HepG2 (cell line): ENCODE results near the gene SRCAP. TPM values are rescaled to one million over a fixed set of nuclear protein-coding genes. Genes with fewer than 3 reads are reported as not detected.

Source experiments
- ATAC-seq: fragments of 200-7000 bp; cut with Tn5 transposase; 3 replicates; pipeline ENCODE4 v1.9.1; 2020; ENCODE audit warnings: mild to moderate bottlenecking, moderate library complexity
- BruUV-seq: library from RNA; stranded (reverse); fragments of 400-500 nt; replicated peaks from 2 replicates; lab custom pipeline; 2021; lab: Mats Ljungman, UMichigan
- CTCF ChIA-PET: fragments of 300-600 bp; formaldehyde crosslinking; extraction: SDS; loops from one replicate; lab custom pipeline; 2021; ENCODE audit warnings: low total read pairs, inconsistent platforms, low intra/inter-chr PET ratio; lab: Yijun Ruan, JAX
- POLR2A ChIA-PET: fragments of 350-600 bp; sonication (Branson Sonifier 250); formaldehyde crosslinking; loops from one replicate; lab custom pipeline; 2020; ENCODE audit warnings: antibody characterized with exemption, inconsistent platforms; lab: Yijun Ruan, JAX
- DNase-seq: peaks from one replicate; pipeline ENCODE4 v3.0.0-alpha.2; 2015; ENCODE audit warnings: low spot score
- FAIRE-seq: peaks from 3 replicates; lab custom pipeline; 2011; peaks lifted over from hg19 to GRCh38; lab: Jason Lieb, UNC
- H2AFZ ChIP-seq: one replicate; pipeline ENCODE4 v1.6.1; 2011; ENCODE audit warnings: low read length, inconsistent platforms
- H3K27ac ChIP-seq: fragments of 300-600 bp; 3 replicates; pipeline ENCODE4 v1.8.0; 2011; ENCODE audit warnings: mixed run types, mild to moderate bottlenecking, mixed read lengths, low read length, inconsistent platforms; ENCODE audit not compliant: insufficient read depth; ENCODE audit errors: extremely low read length
- H3K27me3 ChIP-seq, 2 experiments: fragments of 200-600 bp in 1 of 2; 2 replicates in 1 of 2; 3 replicates in 1 of 2; pipeline versions ENCODE4 v1.6.0 to v1.8.0; 2011; ENCODE audit warnings: low read length in 2 of 2, mild to moderate bottlenecking in 2 of 2, moderate library complexity in 2 of 2, inconsistent platforms in 1 of 2; ENCODE audit not compliant: insufficient read depth in 2 of 2, control insufficient read depth in 1 of 2
- H3K36me3 ChIP-seq, 2 experiments: fragments of 200-600 bp in 1 of 2; replicated peaks in 1 of 2; 2 replicates in 1 of 2; 3 replicates in 1 of 2; pipeline versions ENCODE4 v1.5.1 to v1.8.0; 2011; ENCODE audit warnings: low read length in 2 of 2, inconsistent platforms in 1 of 2; ENCODE audit not compliant: insufficient read depth in 2 of 2, control insufficient read depth in 1 of 2
- H3K4me1 ChIP-seq: 2 replicates; pipeline ENCODE4 v1.5.1; 2012; ENCODE audit warnings: low read length, inconsistent platforms; ENCODE audit not compliant: insufficient read depth
- H3K4me2 ChIP-seq: 2 replicates; pipeline ENCODE4 v1.6.0; 2011; ENCODE audit warnings: low read depth, low read length, inconsistent platforms
- H3K4me3 ChIP-seq, 3 experiments: fragments of 200-600 bp in 1 of 3; sonication (generic), shearing (Covaris generic) in 1 of 3; replicated peaks in 1 of 3; 2 replicates each; pipeline ENCODE4 v1.5.1; 2011 to 2016; ENCODE audit warnings: low read length in 3 of 3, inconsistent platforms in 2 of 3, low read depth in 2 of 3, mild to moderate bottlenecking in 2 of 3, control low read depth in 1 of 3, mixed read lengths in 1 of 3; ENCODE audit not compliant: insufficient read depth in 1 of 3
- H3K79me2 ChIP-seq: one replicate; pipeline ENCODE4 v1.6.1; 2011; ENCODE audit warnings: low read length, inconsistent platforms; ENCODE audit not compliant: insufficient read depth
- H3K9ac ChIP-seq: 2 replicates; pipeline ENCODE4 v1.6.0; 2011; ENCODE audit warnings: mild to moderate bottlenecking, low read depth, low read length, inconsistent platforms; ENCODE audit not compliant: insufficient read depth
- H3K9me3 ChIP-seq: 2 replicates; pipeline ENCODE4 v1.5.1; 2012; ENCODE audit warnings: mild to moderate bottlenecking, low read length
- H4K20me1 ChIP-seq: 2 replicates; pipeline ENCODE4 v1.6.0; 2011; ENCODE audit warnings: inconsistent platforms, mild to moderate bottlenecking, low read length, moderate library complexity; ENCODE audit not compliant: insufficient read depth
- AGO1 ChIP-seq: fragments of 200-400 bp; formaldehyde crosslinking; IDR thresholded peaks from 2 replicates; pipeline ENCODE4 v1.6.1; 2017; ENCODE audit warnings: mild to moderate bottlenecking, low read depth, low read length, moderate library complexity; ENCODE audit not compliant: poor library complexity, severe bottlenecking
- AGO2 ChIP-seq: fragments of 200-400 bp; formaldehyde crosslinking; optimal IDR thresholded peaks from 2 replicates; pipeline ENCODE3; 2017; ENCODE audit warnings: mild to moderate bottlenecking, low read depth, low read length, moderate library complexity
- ETS1 ChIP-seq: sonication (generic); formaldehyde crosslinking; IDR thresholded peaks from 2 replicates; pipeline ENCODE4 v1.4.0; 2020; ENCODE audit warnings: missing genetic modification reagents
- GABPB1 ChIP-seq: IDR thresholded peaks from 2 replicates; pipeline ENCODE4 v1.6.1; 2016; ENCODE audit warnings: mild to moderate bottlenecking, missing genetic modification reagents, moderate library complexity, missing compliant biosample characterization
- KLF6 ChIP-seq: IDR thresholded peaks from 2 replicates; pipeline ENCODE4 v1.8.0; 2016; ENCODE audit warnings: missing biosample characterization, missing genetic modification reagents
- SALL1 ChIP-seq: sonication (generic); formaldehyde crosslinking; IDR thresholded peaks from 2 replicates; pipeline ENCODE4 v1.8.0; 2022; ENCODE audit warnings: mild to moderate bottlenecking, missing genetic modification reagents
- ZBTB42 ChIP-seq: sonication (generic); formaldehyde crosslinking; IDR thresholded peaks from 2 replicates; pipeline ENCODE4 v1.5.0; 2020; ENCODE audit warnings: mild to moderate bottlenecking, missing genetic modification reagents
- ZNF143 ChIP-seq: sonication (generic); formaldehyde crosslinking; IDR thresholded peaks from 2 replicates; pipeline ENCODE4 v1.4.0; 2020; ENCODE audit warnings: missing genetic modification reagents
- ZNF619 ChIP-seq: sonication (generic); formaldehyde crosslinking; IDR thresholded peaks from 2 replicates; pipeline ENCODE4 v1.4.0; 2020; ENCODE audit warnings: mild to moderate bottlenecking, missing genetic modification reagents
- ZNF780A ChIP-seq: sonication (generic); formaldehyde crosslinking; IDR thresholded peaks from 2 replicates; pipeline ENCODE4 v1.8.0; 2022; ENCODE audit warnings: mild to moderate bottlenecking, missing genetic modification reagents, moderate library complexity
- ZNF782 ChIP-seq: sonication (generic); formaldehyde crosslinking; IDR thresholded peaks from 2 replicates; pipeline ENCODE4 v1.4.0; 2020; ENCODE audit warnings: missing genetic modification reagents, mild to moderate bottlenecking, borderline replicate concordance
- WGBS: methylation state at CpG from one replicate; pipeline ENCODE4 v1.1.6; 2017; ENCODE audit warnings: low lambda C conversion rate; 5-methylcytosine and 5-hydroxymethylcytosine counted together
- in situ Hi-C: cut with HindIII; loops from 2 replicates; pipeline ENCODE4 v1.10.0; 2017; ENCODE audit warnings: low pct_unique_long_range_greater_than_20kb; ENCODE audit not compliant: extremely low pct_ligation_motif_present
- intact Hi-C: fragments of 100-400 bp; cut with micrococcal nuclease; formaldehyde crosslinking; loops from one replicate; pipeline ENCODE4 v1.10.0; 2022; ENCODE audit not compliant: unreplicated experiment
- polyA plus RNA-seq, 8 experiments: library from polyadenylated mRNA; depleted of rRNA in 3 of 8; stranded (reverse) in 7 of 8; unstranded in 1 of 8; fragments of >200 nt; fragmentation: Illumina TruSeq in 4 of 8; extraction: Trizol in 4 of 8; gene quantifications; 2 replicates each; pipeline versions ENCODE4 v1.2.1 to v1.2.3, GENCODE V29; 2011 to 2016; ENCODE audit warnings: low read depth in 4 of 8, missing spikeins in 1 of 8, mixed read lengths in 1 of 8; ENCODE audit not compliant: insufficient read depth in 1 of 8
- total RNA-seq, 5 experiments: library from RNA; depleted of rRNA; stranded (reverse); fragments of >200 nt; fragmentation: Illumina TruSeq; extraction: Trizol; gene quantifications; 2 replicates each; pipeline ENCODE4 v1.2.3, GENCODE V29; 2016; ENCODE audit warnings: low read depth in 1 of 5
- TF ChIP-seq, protein P1 (sequence below): sonication (generic); formaldehyde crosslinking; IDR thresholded peaks from 2 replicates; pipeline ENCODE4 v1.5.1; 2020; ENCODE audit warnings: mild to moderate bottlenecking, missing genetic modification reagents, moderate library complexity

The SRCAP gene
- total and polyA plus RNA-seq, 2 of the 13 experiments (the other 11 are each of a cell fraction or from before 2014, with no cell fraction given): 4.9 to 9.0 TPM

GRCh38 chr16:30699615-30700099 is 686 bp downstream of the SRCAP start (continued):
- 0 out of 2 replicates have a peak, but pooled peaks have one; percentile 40 for TF ChIP-seq ETS1 (CRISPR knock-in tag)
- TF ChIP-seq ZNF780A: no peak
- TF ChIP-seq ZNF782 (CRISPR knock-in tag): no peak
- no peak for TF ChIP-seq SALL1 (CRISPR knock-in tag)
- no peak for TF ChIP-seq KLF6

- in situ Hi-C loops (no loop called here), intact Hi-C loops (no loop called here)
- Histone ChIP-seq H3K9ac (no peak overlapping the region), H3K9me3 (no peaks in the 10 kb centered on the region), H3K36me3 (peaks cover 19 to 51% of the 10 kb centered on the region in 2 experiments), H2AFZ (no peak overlapping the region), H3K27me3 (no peaks in the 10 kb centered on the region), H3K79me2 (peaks cover 31% of the 10 kb centered on the region), H3K4me2 (peak overlapping the region; percentile 92; the same call in 1 of the 2 replicates), H3K27ac (no peak overlapping the region), H4K20me1 (peaks cover 16% of the 10 kb centered on the region; the same call in 1 of the 2 replicates), H3K4me1 (peaks cover 24% of the 10 kb centered on the region), H3K4me3 (peak overlapping the region in 2 of 3 experiments; percentile 75 to 96; a peak in 2 of 6 replicates)
- TF ChIP-seq ZBTB42 (CRISPR knock-in tag) (no peak), ZNF619 (CRISPR knock-in tag) (no peak), AGO2 (peak; percentile 67), AGO1 (peak; percentile 58), GABPB1 (CRISPR knock-in tag) (peak; percentile 24; the same call in 1 of the 2 replicates), ZNF143 (peak; percentile 29; the same call in 1 of the 2 replicates)
- TF ChIP-seq, protein P1, sequence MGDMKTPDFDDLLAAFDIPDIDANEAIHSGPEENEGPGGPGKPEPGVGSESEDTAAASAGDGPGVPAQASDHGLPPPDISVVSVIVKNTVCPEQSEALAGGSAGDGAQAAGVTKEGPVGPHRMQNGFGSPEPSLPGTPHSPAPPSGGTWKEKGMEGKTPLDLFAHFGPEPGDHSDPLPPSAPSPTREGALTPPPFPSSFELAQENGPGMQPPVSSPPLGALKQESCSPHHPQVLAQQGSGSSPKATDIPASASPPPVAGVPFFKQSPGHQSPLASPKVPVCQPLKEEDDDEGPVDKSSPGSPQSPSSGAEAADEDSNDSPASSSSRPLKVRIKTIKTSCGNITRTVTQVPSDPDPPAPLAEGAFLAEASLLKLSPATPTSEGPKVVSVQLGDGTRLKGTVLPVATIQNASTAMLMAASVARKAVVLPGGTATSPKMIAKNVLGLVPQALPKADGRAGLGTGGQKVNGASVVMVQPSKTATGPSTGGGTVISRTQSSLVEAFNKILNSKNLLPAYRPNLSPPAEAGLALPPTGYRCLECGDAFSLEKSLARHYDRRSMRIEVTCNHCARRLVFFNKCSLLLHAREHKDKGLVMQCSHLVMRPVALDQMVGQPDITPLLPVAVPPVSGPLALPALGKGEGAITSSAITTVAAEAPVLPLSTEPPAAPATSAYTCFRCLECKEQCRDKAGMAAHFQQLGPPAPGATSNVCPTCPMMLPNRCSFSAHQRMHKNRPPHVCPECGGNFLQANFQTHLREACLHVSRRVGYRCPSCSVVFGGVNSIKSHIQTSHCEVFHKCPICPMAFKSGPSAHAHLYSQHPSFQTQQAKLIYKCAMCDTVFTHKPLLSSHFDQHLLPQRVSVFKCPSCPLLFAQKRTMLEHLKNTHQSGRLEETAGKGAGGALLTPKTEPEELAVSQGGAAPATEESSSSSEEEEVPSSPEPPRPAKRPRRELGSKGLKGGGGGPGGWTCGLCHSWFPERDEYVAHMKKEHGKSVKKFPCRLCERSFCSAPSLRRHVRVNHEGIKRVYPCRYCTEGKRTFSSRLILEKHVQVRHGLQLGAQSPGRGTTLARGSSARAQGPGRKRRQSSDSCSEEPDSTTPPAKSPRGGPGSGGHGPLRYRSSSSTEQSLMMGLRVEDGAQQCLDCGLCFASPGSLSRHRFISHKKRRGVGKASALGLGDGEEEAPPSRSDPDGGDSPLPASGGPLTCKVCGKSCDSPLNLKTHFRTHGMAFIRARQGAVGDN (CRISPR knock-in tag): 0 out of 2 replicates have a peak, but pooled peaks have one; percentile 25
- CTCF ChIA-PET: no interaction called here
- POLR2A ChIA-PET: no interaction called here
- FAIRE-seq (no peak), DNase-seq (no peak), ATAC-seq (no peak)
- WGBS: 94% methylated on average over 9 of the region's 9 CpGs
- no TSS peak for BruUV-seq
Measured at GRCh38 chr16:30700491-30700890, 1.5 kb downstream of the SRCAP start.
